Ishikawa (cell line): Measurements from ENCODE around the gene EMX1.

ENCODE experiments used
- EP300 ChIP-seq: IDR thresholded peaks from 2 replicates; pipeline ENCODE4 v1.6.1; 2012; ENCODE audit warnings: borderline replicate concordance
- FOXM1 ChIP-seq: IDR thresholded peaks from 2 replicates; pipeline ENCODE4 v1.6.1; 2012; ENCODE audit warnings: low read depth, borderline replicate concordance
- MAX ChIP-seq: IDR thresholded peaks from 2 replicates; pipeline ENCODE4 v1.6.1; 2012
- NFIC ChIP-seq: IDR thresholded peaks from 2 replicates; pipeline ENCODE4 v1.6.1; 2012
- RAD21 ChIP-seq: IDR thresholded peaks from 2 replicates; pipeline ENCODE4 v1.6.1; 2012; ENCODE audit warnings: low read depth
- REST ChIP-seq: IDR thresholded peaks from 2 replicates; pipeline ENCODE4 v1.6.1; 2012; ENCODE audit warnings: low read depth, mild to moderate bottlenecking
- TAF1 ChIP-seq: IDR thresholded peaks from 2 replicates; pipeline ENCODE4 v1.6.1; 2012; ENCODE audit warnings: low read depth, mild to moderate bottlenecking
- YY1 ChIP-seq: IDR thresholded peaks from 2 replicates; pipeline ENCODE4 v1.6.1; 2012; ENCODE audit warnings: low read depth
- ZBTB7A ChIP-seq: IDR thresholded peaks from 2 replicates; pipeline ENCODE4 v1.6.1; 2012; ENCODE audit warnings: low read depth

GRCh38 chr2:72894514-72894913, 22.8 kb upstream of the EMX1 start:
- TF ChIP-seq EP300 (no peak), TAF1 (no peak), REST (no peak), MAX (no peak), NFIC (no peak), ZBTB7A (no peak), RAD21 (no peak), FOXM1 (no peak), YY1 (no peak)
